GM13977 (cell line): ENCODE measurements around the gene NR5A1.

Source experiments
- DNase-seq: peaks from one replicate; pipeline ENCODE4 v3.0.0; 2012; ENCODE audit warnings: low spot score
- in situ Hi-C: fragments of 300-500 bp; cut with MboI; formaldehyde crosslinking; loops from one replicate; pipeline ENCODE4 v1.12.0; 2022; ENCODE audit warnings: low sequenced_read_pairs, low pct_unique_long_range_greater_than_20kb, mixed read lengths, inconsistent platforms; ENCODE audit not compliant: unreplicated experiment
- TF ChIP-seq, protein P1 (sequence below): IDR thresholded peaks from 2 replicates; pipeline ENCODE4 v1.5.1; 2012; ENCODE audit warnings: mild to moderate bottlenecking, control low read depth; ENCODE audit not compliant: insufficient read depth; ENCODE audit errors: extremely low read depth, missing control alignments

Gene NR5A1

GRCh38 chr9:124518116-124518515, 10.9 kb upstream of the NR5A1 start:
- in situ Hi-C loops, result no loop called here
- TF ChIP-seq, protein P1, sequence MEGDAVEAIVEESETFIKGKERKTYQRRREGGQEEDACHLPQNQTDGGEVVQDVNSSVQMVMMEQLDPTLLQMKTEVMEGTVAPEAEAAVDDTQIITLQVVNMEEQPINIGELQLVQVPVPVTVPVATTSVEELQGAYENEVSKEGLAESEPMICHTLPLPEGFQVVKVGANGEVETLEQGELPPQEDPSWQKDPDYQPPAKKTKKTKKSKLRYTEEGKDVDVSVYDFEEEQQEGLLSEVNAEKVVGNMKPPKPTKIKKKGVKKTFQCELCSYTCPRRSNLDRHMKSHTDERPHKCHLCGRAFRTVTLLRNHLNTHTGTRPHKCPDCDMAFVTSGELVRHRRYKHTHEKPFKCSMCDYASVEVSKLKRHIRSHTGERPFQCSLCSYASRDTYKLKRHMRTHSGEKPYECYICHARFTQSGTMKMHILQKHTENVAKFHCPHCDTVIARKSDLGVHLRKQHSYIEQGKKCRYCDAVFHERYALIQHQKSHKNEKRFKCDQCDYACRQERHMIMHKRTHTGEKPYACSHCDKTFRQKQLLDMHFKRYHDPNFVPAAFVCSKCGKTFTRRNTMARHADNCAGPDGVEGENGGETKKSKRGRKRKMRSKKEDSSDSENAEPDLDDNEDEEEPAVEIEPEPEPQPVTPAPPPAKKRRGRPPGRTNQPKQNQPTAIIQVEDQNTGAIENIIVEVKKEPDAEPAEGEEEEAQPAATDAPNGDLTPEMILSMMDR, result no peak
- no peak for DNase-seq

DNA sequence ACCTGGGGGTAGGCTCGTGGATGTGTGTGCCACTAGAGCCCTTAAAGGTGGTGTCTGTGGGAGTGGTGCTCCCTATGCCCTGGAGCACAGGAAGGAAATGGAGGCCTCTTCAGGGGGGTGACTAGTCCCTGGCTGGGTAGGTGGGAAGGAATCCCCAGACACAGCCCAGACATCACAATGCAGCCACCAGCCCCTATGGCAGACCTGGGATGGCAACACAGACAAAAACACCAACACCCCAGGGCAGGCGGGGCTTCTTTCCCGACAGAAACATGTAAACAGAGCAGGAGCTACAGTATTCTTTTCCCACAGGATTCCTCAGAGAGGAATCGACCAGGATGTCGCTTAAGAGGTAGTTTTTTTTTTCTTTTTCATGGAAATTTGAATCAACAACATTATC, 10.4 kb upstream of the NR5A1 start:
- TF ChIP-seq, protein P1, result no peak
- in situ Hi-C loops, result no loop called here
- DNase-seq, result no peak

- no peak for DNase-seq
- in situ Hi-C loops, result no loop called here
- TF ChIP-seq, protein P1, result no peak
These were observed 7.7 kb upstream of the NR5A1 start for GRCh38 chr9:124514874-124515273.

- TF ChIP-seq, protein P1, result no peak
- in situ Hi-C loops, result no loop called here
- DNase-seq, result no peak
These were observed 6.9 kb upstream of the NR5A1 start for GRCh38 chr9:124514125-124514524.

DNA sequence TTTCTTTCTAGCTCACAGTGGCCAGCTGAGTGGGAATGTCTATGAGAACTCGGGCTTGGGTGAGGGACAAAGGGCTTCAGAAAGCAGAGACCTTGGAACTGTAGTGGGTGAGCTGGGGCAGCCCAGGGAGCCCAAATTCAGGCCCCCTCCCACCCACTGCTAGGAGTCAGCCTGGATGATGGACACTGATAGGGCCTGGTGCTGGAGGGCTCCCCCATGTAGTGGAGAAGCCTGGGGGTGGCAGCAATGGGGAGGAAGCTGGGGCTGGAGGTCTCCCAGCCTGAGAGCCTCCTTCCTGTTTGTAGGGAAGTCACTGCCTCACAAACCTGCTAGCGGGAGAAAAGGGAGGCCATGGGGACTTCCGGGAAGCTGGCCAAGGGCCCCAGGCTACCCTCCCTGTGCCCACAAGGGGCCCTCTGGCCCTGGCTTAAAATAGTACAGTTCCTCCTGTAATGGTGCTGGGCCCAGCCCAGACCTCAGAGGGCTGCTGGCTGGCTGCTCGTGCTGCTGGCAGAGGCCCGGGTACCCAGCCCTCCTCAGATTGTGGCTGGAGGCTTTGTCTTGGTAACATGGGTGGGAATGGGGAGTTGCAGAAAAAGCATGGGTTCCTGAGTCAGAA, 6.3 kb upstream of the NR5A1 start:
- TF ChIP-seq, protein P1, result no peak
- in situ Hi-C loops, result no loop called here
- DNase-seq, result no peak

- no peak for DNase-seq
- in situ Hi-C loops, result no loop called here
- TF ChIP-seq, protein P1, result no peak
These were observed 5.6 kb upstream of the NR5A1 start for GRCh38 chr9:124512806-124513204.
